ENCODE results near the gene KCNK2. TPM values are rescaled to one million over a fixed set of nuclear protein-coding genes. Genes with fewer than 3 reads are reported as not detected.
A peak's percentile ranks its signal among the peaks of the same experiment; 100 is the strongest.

The KCNK2 gene
- total RNA-seq, 6 experiments from 2014 or later: 50.1 to 93.1 (median 85.0) TPM

- no peak for TF ChIP-seq CTCF (IDR thresholded peaks at IDR 0.05)
- H3K27ac Mint-ChIP-seq: peak overlapping the region; percentile 74
- H3K4me3 Mint-ChIP-seq: peak overlapping the region; percentile 72
- DNase-seq: peak; percentile 74
- H3K9me3 Mint-ChIP-seq: peaks cover 3% of the 10 kb centered on the region; the same call in 1 of the 2 replicates
- H3K36me3 Mint-ChIP-seq (ENCODE audit: low read depth): peaks cover 10% of the 10 kb centered on the region
- peaks cover 61% of the 10 kb centered on the region for H3K4me1 Mint-ChIP-seq (ENCODE audit: low read depth)
- no peaks in the 10 kb centered on the region; the same call in 1 of the 2 replicates for H3K27me3 Mint-ChIP-seq (ENCODE audit: insufficient read depth)
Observed at GRCh38 chr1:215273838-215274516, 191.4 kb downstream of the KCNK2 start.

- H3K9me3 Mint-ChIP-seq: peaks cover 3% of the 10 kb centered on the region; the same call in 1 of the 2 replicates
- H3K27ac Mint-ChIP-seq: no peak overlapping the region
- no peak for TF ChIP-seq CTCF (IDR thresholded peaks at IDR 0.05)
- DNase-seq: no peak
- H3K4me3 Mint-ChIP-seq: no peak overlapping the region
- H3K4me1 Mint-ChIP-seq (ENCODE audit: low read depth): peaks cover 55% of the 10 kb centered on the region
- no peaks in the 10 kb centered on the region; the same call in 1 of the 2 replicates for H3K36me3 Mint-ChIP-seq (ENCODE audit: low read depth)
- H3K27me3 Mint-ChIP-seq (ENCODE audit: insufficient read depth): no peaks in the 10 kb centered on the region; the same call in 1 of the 2 replicates
Observed at GRCh38 chr1:215276582-215276981, 194.0 kb downstream of the KCNK2 start.

GRCh38 chr1:215277532-215277931, 195.0 kb downstream of the KCNK2 start:
- Mint-ChIP-seq H3K4me3 (no peak overlapping the region), H3K27ac (no peak overlapping the region), H3K27me3 (ENCODE audit: insufficient read depth) (no peaks in the 10 kb centered on the region; the same call in 1 of the 2 replicates), H3K9me3 (peaks cover 3% of the 10 kb centered on the region; the same call in 1 of the 2 replicates), H3K4me1 (ENCODE audit: low read depth) (peaks cover 65% of the 10 kb centered on the region), H3K36me3 (ENCODE audit: low read depth) (no peaks in the 10 kb centered on the region; the same call in 1 of the 2 replicates)
- TF ChIP-seq CTCF (IDR thresholded peaks at IDR 0.05): no peak
- DNase-seq: peak; percentile 56

- Mint-ChIP-seq H3K9me3 (peaks cover 3% of the 10 kb centered on the region; the same call in 1 of the 2 replicates), H3K27me3 (ENCODE audit: insufficient read depth) (no peaks in the 10 kb centered on the region), H3K27ac (no peak overlapping the region), H3K36me3 (ENCODE audit: low read depth) (no peaks in the 10 kb centered on the region; the same call in 1 of the 2 replicates), H3K4me1 (ENCODE audit: low read depth) (peaks cover 63% of the 10 kb centered on the region), H3K4me3 (no peak overlapping the region)
- DNase-seq: no peak
- TF ChIP-seq CTCF (IDR thresholded peaks at IDR 0.05): no peak
Observed at GRCh38 chr1:215279682-215280081, 197.1 kb downstream of the KCNK2 start.

GRCh38 chr1:215282557-215282956, 200.0 kb downstream of the KCNK2 start:
- Mint-ChIP-seq H3K27me3 (ENCODE audit: insufficient read depth) (no peaks in the 10 kb centered on the region), H3K27ac (peak overlapping the region; percentile 29), H3K4me3 (peak overlapping the region; percentile 55), H3K4me1 (ENCODE audit: low read depth) (peaks cover 53% of the 10 kb centered on the region), H3K36me3 (ENCODE audit: low read depth) (no peaks in the 10 kb centered on the region; the same call in 1 of the 2 replicates), H3K9me3 (peaks cover 3% of the 10 kb centered on the region; the same call in 1 of the 2 replicates)
- peak; percentile 29 for DNase-seq
- TF ChIP-seq CTCF (IDR thresholded peaks at IDR 0.05): no peak

Measured in HFFc6 (cell line).